ENCODE data around the gene ZC4H2. TPM values are rescaled to one million over a fixed set of nuclear protein-coding genes. Genes with fewer than 3 reads are reported as not detected.

Gene ZC4H2
- total and polyA plus RNA-seq, 4 donors, result 2.6 to 14.6 (median 4.7) TPM

DNA sequence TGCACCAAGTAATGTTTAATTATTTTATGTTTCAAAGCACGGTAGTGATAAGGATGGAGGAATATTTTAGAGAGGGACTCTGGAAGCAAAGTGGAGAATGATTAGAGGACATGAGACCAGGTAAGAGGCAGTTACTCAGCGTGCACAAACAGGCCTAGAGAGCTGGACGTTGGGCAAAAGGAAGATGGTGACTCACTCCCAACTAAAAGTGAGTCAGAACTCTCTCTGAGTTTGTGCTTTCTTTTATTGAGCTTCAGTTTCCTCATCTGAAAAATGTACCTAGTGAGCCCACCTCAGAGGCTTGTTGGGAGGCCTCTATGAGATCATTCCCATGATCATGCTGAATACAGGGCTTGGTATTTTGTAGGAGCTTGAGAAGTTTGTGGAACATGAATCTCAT is 1.6 kb upstream of the ZC4H2 start:
- TF ChIP-seq, protein P1, sequence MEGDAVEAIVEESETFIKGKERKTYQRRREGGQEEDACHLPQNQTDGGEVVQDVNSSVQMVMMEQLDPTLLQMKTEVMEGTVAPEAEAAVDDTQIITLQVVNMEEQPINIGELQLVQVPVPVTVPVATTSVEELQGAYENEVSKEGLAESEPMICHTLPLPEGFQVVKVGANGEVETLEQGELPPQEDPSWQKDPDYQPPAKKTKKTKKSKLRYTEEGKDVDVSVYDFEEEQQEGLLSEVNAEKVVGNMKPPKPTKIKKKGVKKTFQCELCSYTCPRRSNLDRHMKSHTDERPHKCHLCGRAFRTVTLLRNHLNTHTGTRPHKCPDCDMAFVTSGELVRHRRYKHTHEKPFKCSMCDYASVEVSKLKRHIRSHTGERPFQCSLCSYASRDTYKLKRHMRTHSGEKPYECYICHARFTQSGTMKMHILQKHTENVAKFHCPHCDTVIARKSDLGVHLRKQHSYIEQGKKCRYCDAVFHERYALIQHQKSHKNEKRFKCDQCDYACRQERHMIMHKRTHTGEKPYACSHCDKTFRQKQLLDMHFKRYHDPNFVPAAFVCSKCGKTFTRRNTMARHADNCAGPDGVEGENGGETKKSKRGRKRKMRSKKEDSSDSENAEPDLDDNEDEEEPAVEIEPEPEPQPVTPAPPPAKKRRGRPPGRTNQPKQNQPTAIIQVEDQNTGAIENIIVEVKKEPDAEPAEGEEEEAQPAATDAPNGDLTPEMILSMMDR (IDR thresholded peaks at IDR 0.05; ENCODE audit: control extremely low read depth, extremely low read depth), result no peak
- Histone ChIP-seq H3K4me3 (no peak overlapping the region), H3K27me3 (ENCODE audit: control insufficient read depth in 3 of 3, insufficient read depth in 3 of 3, low read length in 2 of 3) (no peaks in the 10 kb centered on the region), H3K4me1 (ENCODE audit: control insufficient read depth in 5 of 5, insufficient read depth in 5 of 5, low read length in 5 of 5) (peaks cover 0 to 6% (median 0%) of the 10 kb centered on the region in 5 donors), H3K36me3 (ENCODE audit: control insufficient read depth in 4 of 4, insufficient read depth in 4 of 4, low read length in 4 of 4) (no peaks in the 10 kb centered on the region), H3K27ac (ENCODE audit: low read depth in 1 of 2, low read length in 1 of 2) (no peak overlapping the region), H3K9ac (ENCODE audit: insufficient read depth in 1 of 2, low read length in 2 of 2) (no peak overlapping the region), H3K9me3 (ENCODE audit: control insufficient read depth in 4 of 4, insufficient read depth in 3 of 4, low read length in 3 of 4) (no peaks in the 10 kb centered on the region)
- ATAC-seq (ENCODE audit: insufficient read depth, low FRiP score), result no peak
- 63 to 81% methylated on average over 3 of the region's 3 CpGs for WGBS, 2 donors
- no peak for DNase-seq

DNA sequence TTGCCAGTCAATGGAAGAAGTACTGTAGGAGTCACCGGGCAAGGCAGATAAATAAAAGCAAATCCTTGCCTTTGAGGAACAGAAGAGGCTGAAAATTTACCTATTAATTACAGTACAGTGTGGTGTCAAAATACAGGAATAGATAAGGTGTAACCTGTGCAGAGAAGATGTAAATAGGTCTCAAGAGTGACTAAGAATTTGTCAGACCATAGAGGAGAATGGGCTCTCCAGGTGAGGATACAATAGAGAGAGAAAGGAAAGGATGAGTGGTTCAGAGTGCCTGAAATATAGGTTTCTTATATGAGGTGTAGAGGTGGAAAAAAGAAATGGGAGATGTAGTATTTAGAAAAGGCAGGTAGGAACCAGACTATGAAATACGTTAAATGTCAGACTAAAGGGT is 801 bp upstream of the ZC4H2 start:
- Histone ChIP-seq H3K27ac (ENCODE audit: low read depth in 1 of 2, low read length in 1 of 2) (no peak overlapping the region), H3K36me3 (ENCODE audit: control insufficient read depth in 4 of 4, insufficient read depth in 4 of 4, low read length in 4 of 4) (no peaks in the 10 kb centered on the region), H3K9ac (ENCODE audit: insufficient read depth in 1 of 2, low read length in 2 of 2) (no peak overlapping the region), H3K4me1 (ENCODE audit: control insufficient read depth in 5 of 5, insufficient read depth in 5 of 5, low read length in 5 of 5) (peaks cover 0 to 6% (median 0%) of the 10 kb centered on the region in 5 donors), H3K4me3 (no peak overlapping the region), H3K9me3 (ENCODE audit: control insufficient read depth in 4 of 4, insufficient read depth in 3 of 4, low read length in 3 of 4) (peaks cover 0 to 1% (median 0%) of the 10 kb centered on the region in 4 donors), H3K27me3 (ENCODE audit: control insufficient read depth in 3 of 3, insufficient read depth in 3 of 3, low read length in 2 of 3) (no peaks in the 10 kb centered on the region)
- ATAC-seq (ENCODE audit: insufficient read depth, low FRiP score) (no peak), DNase-seq (no peak)
- TF ChIP-seq, protein P1 (IDR thresholded peaks at IDR 0.05; ENCODE audit: control extremely low read depth, extremely low read depth), result no peak
- 56 to 64% methylated on average over 2 of the region's 2 CpGs for WGBS, 2 donors

DNA sequence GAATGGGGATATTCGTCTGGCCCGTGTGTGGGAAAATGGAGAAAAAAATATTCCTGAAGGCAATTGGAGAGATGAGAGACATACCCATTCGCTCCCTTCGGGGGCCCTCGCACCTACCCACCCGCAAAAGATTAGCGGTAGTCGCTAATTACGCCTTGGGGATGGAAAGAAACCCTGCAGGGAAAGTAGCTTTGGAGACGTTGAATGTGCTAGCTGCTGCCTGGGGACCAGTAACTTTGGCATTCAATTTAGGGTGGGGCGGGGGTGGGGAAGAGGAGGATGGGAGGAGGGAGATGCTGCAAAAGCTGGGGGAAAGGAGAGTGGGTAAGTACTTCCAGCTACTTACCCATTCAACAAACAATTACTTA is 407 bp upstream of the ZC4H2 start:
- no peak overlapping the region for H3K27ac ChIP-seq (ENCODE audit: low read depth in 1 of 2, low read length in 1 of 2)
- H3K9ac ChIP-seq (ENCODE audit: insufficient read depth in 1 of 2, low read length in 2 of 2), result no peak overlapping the region

More for the DNA sequence above, 407 bp upstream of the ZC4H2 start:
- Histone ChIP-seq H3K4me3 (peak overlapping the region; percentile 6), H3K9me3 (ENCODE audit: control insufficient read depth in 4 of 4, insufficient read depth in 3 of 4, low read length in 3 of 4) (peaks cover 0 to 2% (median 0%) of the 10 kb centered on the region in 4 donors), H3K27me3 (ENCODE audit: control insufficient read depth in 3 of 3, insufficient read depth in 3 of 3, low read length in 2 of 3) (no peaks in the 10 kb centered on the region), H3K36me3 (ENCODE audit: control insufficient read depth in 4 of 4, insufficient read depth in 4 of 4, low read length in 4 of 4) (no peaks in the 10 kb centered on the region), H3K4me1 (ENCODE audit: control insufficient read depth in 5 of 5, insufficient read depth in 5 of 5, low read length in 5 of 5) (peaks cover 0 to 6% (median 0%) of the 10 kb centered on the region in 5 donors)
- 2 to 25% methylated on average over 10 to 11 of the region's 11 CpGs for WGBS, 2 donors
- no peak for DNase-seq
- TF ChIP-seq, protein P1 (IDR thresholded peaks at IDR 0.05; ENCODE audit: control extremely low read depth, extremely low read depth), result no peak
- no peak for ATAC-seq (ENCODE audit: insufficient read depth, low FRiP score)
